ENCODE data around the gene NPM3. TPM values are rescaled to one million over a fixed set of nuclear protein-coding genes. Genes with fewer than 3 reads are reported as not detected.

The NPM3 gene
- total and polyA plus RNA-seq, 4 experiments from 2014 or later: 5.3 to 12.4 (median 8.9) TPM

- no peaks in the 10 kb centered on the region for H3K9me3 ChIP-seq (ENCODE audit: control insufficient read depth in 1 of 2, low read length in 2 of 2)
- CTCF ChIA-PET (ENCODE audit: partially characterized antibody): interaction anchor here (1.1 to 6.0 kb wide), 2 partner anchors 13 to 75 kb away, joined by 3 to 23 read pairs; no protein-coding TSS in a partner anchor
- no peaks in the 10 kb centered on the region for H3K36me3 Mint-ChIP-seq
- no peak overlapping the region for H3K27ac Mint-ChIP-seq
- no peaks in the 10 kb centered on the region for H3K4me1 ChIP-seq (ENCODE audit: insufficient read depth, low read length)
- POLR2A ChIA-PET (ENCODE audit: partially characterized antibody): no interaction called here
- H3K36me3 ChIP-seq (ENCODE audit: insufficient read depth, low read length): no peaks in the 10 kb centered on the region
- no peak overlapping the region for H3K4me3 Mint-ChIP-seq
- H3K9me3 Mint-ChIP-seq: no peaks in the 10 kb centered on the region
- no peak overlapping the region for H3K4me3 ChIP-seq (ENCODE audit: low read length in 2 of 2)
- no peaks in the 10 kb centered on the region for H3K4me1 Mint-ChIP-seq
- intact Hi-C loops (cut with micrococcal nuclease): no loop called here
- no peak for DNase-seq
- H3K27me3 ChIP-seq (ENCODE audit: insufficient read depth, low read length): peaks cover 5% of the 10 kb centered on the region
- peaks cover 14 to 36% of the 10 kb centered on the region in 2 donors for H3K27me3 Mint-ChIP-seq
- no peak overlapping the region for H3K27ac ChIP-seq (ENCODE audit: low read depth, low read length)
Observed at GRCh38 chr10:101766753-101767599, 16.3 kb downstream of the NPM3 start.

- Mint-ChIP-seq H3K36me3 (no peaks in the 10 kb centered on the region), H3K27me3 (peaks cover 9 to 32% of the 10 kb centered on the region in 2 donors), H3K27ac (no peak overlapping the region), H3K4me3 (no peak overlapping the region), H3K9me3 (no peaks in the 10 kb centered on the region), H3K4me1 (no peaks in the 10 kb centered on the region)
- H3K9me3 ChIP-seq (ENCODE audit: control insufficient read depth in 1 of 2, low read length in 2 of 2): no peaks in the 10 kb centered on the region
- DNase-seq: no peak
- CTCF ChIA-PET (ENCODE audit: partially characterized antibody): interaction anchor here (6.0 kb wide), 1 partner anchor 14 kb away, joined by 23 read pairs; no protein-coding TSS in a partner anchor
- no peaks in the 10 kb centered on the region for H3K36me3 ChIP-seq (ENCODE audit: insufficient read depth, low read length)
- H3K27me3 ChIP-seq (ENCODE audit: insufficient read depth, low read length): peaks cover 5% of the 10 kb centered on the region
- H3K27ac ChIP-seq (ENCODE audit: low read depth, low read length): no peak overlapping the region
- POLR2A ChIA-PET (ENCODE audit: partially characterized antibody): no interaction called here
- H3K4me3 ChIP-seq (ENCODE audit: low read length in 2 of 2): no peak overlapping the region
- intact Hi-C loops (cut with micrococcal nuclease): no loop called here
- no peaks in the 10 kb centered on the region for H3K4me1 ChIP-seq (ENCODE audit: insufficient read depth, low read length)
Observed at GRCh38 chr10:101766306-101766705, 16.9 kb downstream of the NPM3 start.

GRCh38 chr10:101763141-101763846 is 20.0 kb downstream of the NPM3 start:
- Histone ChIP-seq H3K4me1 (ENCODE audit: insufficient read depth, low read length) (no peaks in the 10 kb centered on the region), H3K27ac (ENCODE audit: low read depth, low read length) (no peak overlapping the region), H3K9me3 (ENCODE audit: control insufficient read depth in 1 of 2, low read length in 2 of 2) (no peaks in the 10 kb centered on the region), H3K27me3 (ENCODE audit: insufficient read depth, low read length) (no peaks in the 10 kb centered on the region), H3K4me3 (ENCODE audit: low read length in 2 of 2) (no peak overlapping the region), H3K36me3 (ENCODE audit: insufficient read depth, low read length) (no peaks in the 10 kb centered on the region)
- POLR2A ChIA-PET (ENCODE audit: partially characterized antibody): no interaction called here
- no peaks in the 10 kb centered on the region for H3K36me3 Mint-ChIP-seq
- CTCF ChIA-PET (ENCODE audit: partially characterized antibody): no interaction called here
- H3K9me3 Mint-ChIP-seq: no peaks in the 10 kb centered on the region
- no peak for DNase-seq
- no peak overlapping the region for H3K27ac Mint-ChIP-seq
- H3K4me3 Mint-ChIP-seq: no peak overlapping the region
- peaks cover 5 to 24% of the 10 kb centered on the region in 2 donors for H3K27me3 Mint-ChIP-seq
- H3K4me1 Mint-ChIP-seq: no peaks in the 10 kb centered on the region
- intact Hi-C loops (cut with micrococcal nuclease): no loop called here

GRCh38 chr10:101762736-101763135 is 20.5 kb downstream of the NPM3 start:
- Histone ChIP-seq H3K27ac (ENCODE audit: low read depth, low read length) (no peak overlapping the region), H3K36me3 (ENCODE audit: insufficient read depth, low read length) (no peaks in the 10 kb centered on the region), H3K27me3 (ENCODE audit: insufficient read depth, low read length) (no peaks in the 10 kb centered on the region), H3K4me3 (ENCODE audit: low read length in 2 of 2) (no peak overlapping the region), H3K4me1 (ENCODE audit: insufficient read depth, low read length) (no peaks in the 10 kb centered on the region), H3K9me3 (ENCODE audit: control insufficient read depth in 1 of 2, low read length in 2 of 2) (no peaks in the 10 kb centered on the region)
- no peak overlapping the region for H3K4me3 Mint-ChIP-seq
- H3K36me3 Mint-ChIP-seq: no peaks in the 10 kb centered on the region
- POLR2A ChIA-PET (ENCODE audit: partially characterized antibody): no interaction called here
- peak overlapping the region in 1 of 7 donors; percentile 47 for H3K27ac Mint-ChIP-seq
- intact Hi-C loops (cut with micrococcal nuclease): no loop called here
- no peaks in the 10 kb centered on the region for H3K9me3 Mint-ChIP-seq
- no peaks in the 10 kb centered on the region for H3K4me1 Mint-ChIP-seq
- no peak for DNase-seq
- peaks cover 3 to 24% of the 10 kb centered on the region in 2 donors for H3K27me3 Mint-ChIP-seq
- CTCF ChIA-PET (ENCODE audit: partially characterized antibody): no interaction called here

- Histone ChIP-seq H3K9me3 (ENCODE audit: control insufficient read depth in 1 of 2, low read length in 2 of 2) (no peaks in the 10 kb centered on the region), H3K27me3 (ENCODE audit: insufficient read depth, low read length) (no peaks in the 10 kb centered on the region), H3K27ac (ENCODE audit: low read depth, low read length) (no peak overlapping the region), H3K36me3 (ENCODE audit: insufficient read depth, low read length) (no peaks in the 10 kb centered on the region), H3K4me3 (ENCODE audit: low read length in 2 of 2) (no peak overlapping the region), H3K4me1 (ENCODE audit: insufficient read depth, low read length) (no peaks in the 10 kb centered on the region)
- H3K4me1 Mint-ChIP-seq: no peaks in the 10 kb centered on the region
- intact Hi-C loops (cut with micrococcal nuclease): no loop called here
- POLR2A ChIA-PET (ENCODE audit: partially characterized antibody): no interaction called here
- H3K27ac Mint-ChIP-seq: no peak overlapping the region
- DNase-seq: no peak
- H3K9me3 Mint-ChIP-seq: no peaks in the 10 kb centered on the region
- H3K36me3 Mint-ChIP-seq: no peaks in the 10 kb centered on the region
- no peak overlapping the region for H3K4me3 Mint-ChIP-seq
- peaks cover 2 to 18% of the 10 kb centered on the region in 2 donors for H3K27me3 Mint-ChIP-seq
- CTCF ChIA-PET (ENCODE audit: partially characterized antibody): no interaction called here
Observed at GRCh38 chr10:101761226-101761625, 22.0 kb downstream of the NPM3 start.

- DNase-seq: no peak
- H3K4me3 Mint-ChIP-seq: no peak overlapping the region
- H3K9me3 Mint-ChIP-seq: no peaks in the 10 kb centered on the region
- Histone ChIP-seq H3K36me3 (ENCODE audit: insufficient read depth, low read length) (no peaks in the 10 kb centered on the region), H3K9me3 (ENCODE audit: control insufficient read depth in 1 of 2, low read length in 2 of 2) (no peaks in the 10 kb centered on the region), H3K27ac (ENCODE audit: low read depth, low read length) (no peak overlapping the region), H3K4me3 (ENCODE audit: low read length in 2 of 2) (no peak overlapping the region), H3K4me1 (ENCODE audit: insufficient read depth, low read length) (no peaks in the 10 kb centered on the region), H3K27me3 (ENCODE audit: insufficient read depth, low read length) (no peaks in the 10 kb centered on the region)
- H3K36me3 Mint-ChIP-seq: no peaks in the 10 kb centered on the region
- intact Hi-C loops (cut with micrococcal nuclease): no loop called here
- H3K27me3 Mint-ChIP-seq: peaks cover 3 to 13% of the 10 kb centered on the region in 2 donors
- CTCF ChIA-PET (ENCODE audit: partially characterized antibody): no interaction called here
- POLR2A ChIA-PET (ENCODE audit: partially characterized antibody): no interaction called here
- H3K27ac Mint-ChIP-seq: no peak overlapping the region
- no peaks in the 10 kb centered on the region for H3K4me1 Mint-ChIP-seq
Observed at GRCh38 chr10:101760510-101760909, 22.7 kb downstream of the NPM3 start.

- Mint-ChIP-seq H3K27me3 (peaks cover 2 to 17% of the 10 kb centered on the region in 2 donors), H3K27ac (no peak overlapping the region), H3K4me3 (no peak overlapping the region), H3K36me3 (no peaks in the 10 kb centered on the region), H3K4me1 (no peaks in the 10 kb centered on the region), H3K9me3 (no peaks in the 10 kb centered on the region)
- Histone ChIP-seq H3K9me3 (ENCODE audit: control insufficient read depth in 1 of 2, low read length in 2 of 2) (no peaks in the 10 kb centered on the region), H3K4me1 (ENCODE audit: insufficient read depth, low read length) (no peaks in the 10 kb centered on the region), H3K27ac (ENCODE audit: low read depth, low read length) (no peak overlapping the region), H3K27me3 (ENCODE audit: insufficient read depth, low read length) (no peaks in the 10 kb centered on the region), H3K4me3 (ENCODE audit: low read length in 2 of 2) (no peak overlapping the region), H3K36me3 (ENCODE audit: insufficient read depth, low read length) (no peaks in the 10 kb centered on the region)
- ChIA-PET CTCF (ENCODE audit: partially characterized antibody) (no interaction called here), POLR2A (ENCODE audit: partially characterized antibody) (no interaction called here)
- intact Hi-C loops (cut with micrococcal nuclease): no loop called here
- no peak for DNase-seq
Observed at GRCh38 chr10:101759309-101760247, 23.7 kb downstream of the NPM3 start.
